ENCODE results near the gene FAM107A. TPM values are rescaled to one million over a fixed set of nuclear protein-coding genes. Genes with fewer than 3 reads are reported as not detected.
A peak's percentile ranks its signal among the peaks of the same experiment; 100 is the strongest.

The FAM107A gene
- total RNA-seq, 6 experiments from 2014 or later = 0.11 to 0.22 (median 0.12) TPM; not detected in 2

- peak overlapping the region; percentile 78; the same call in 1 of the 2 replicates for H3K4me3 Mint-ChIP-seq
- H3K9me3 Mint-ChIP-seq = no peaks in the 10 kb centered on the region
- peaks cover 3% of the 10 kb centered on the region for H3K27me3 Mint-ChIP-seq (ENCODE audit: insufficient read depth)
- peak; percentile 4; the same call in 1 of the 2 replicates for TF ChIP-seq CTCF (IDR thresholded peaks at IDR 0.05)
- no peaks in the 10 kb centered on the region for H3K36me3 Mint-ChIP-seq (ENCODE audit: low read depth)
- H3K4me1 Mint-ChIP-seq (ENCODE audit: low read depth) = peaks cover 35% of the 10 kb centered on the region
- no peak for DNase-seq
- no peak overlapping the region for H3K27ac Mint-ChIP-seq
These were observed 41.4 kb downstream of the FAM107A start for GRCh38 chr3:58535531-58536500.

GRCh38 chr3:58534592-58535494 lies 42.3 kb downstream of the FAM107A start:
- Mint-ChIP-seq H3K36me3 (ENCODE audit: low read depth) (no peaks in the 10 kb centered on the region), H3K4me3 (no peak overlapping the region)

GRCh38 chr3:58532794-58533220 lies 44.4 kb downstream of the FAM107A start:
- H3K4me3 Mint-ChIP-seq = no peak overlapping the region
- H3K27ac Mint-ChIP-seq = peak overlapping the region; percentile 13; the same call in 1 of the 2 replicates
- H3K9me3 Mint-ChIP-seq = no peaks in the 10 kb centered on the region
- peak; percentile 96 for TF ChIP-seq CTCF (IDR thresholded peaks at IDR 0.05)
- H3K4me1 Mint-ChIP-seq (ENCODE audit: low read depth) = peaks cover 43% of the 10 kb centered on the region
- no peaks in the 10 kb centered on the region for H3K36me3 Mint-ChIP-seq (ENCODE audit: low read depth)
- peaks cover 3% of the 10 kb centered on the region for H3K27me3 Mint-ChIP-seq (ENCODE audit: insufficient read depth)
- peak; percentile 54 for DNase-seq

More at GRCh38 chr3:58534592-58535494, 42.3 kb downstream of the FAM107A start:
- peaks cover 35% of the 10 kb centered on the region for H3K4me1 Mint-ChIP-seq (ENCODE audit: low read depth)
- no peaks in the 10 kb centered on the region for H3K9me3 Mint-ChIP-seq
- peaks cover 3% of the 10 kb centered on the region for H3K27me3 Mint-ChIP-seq (ENCODE audit: insufficient read depth)
- TF ChIP-seq CTCF (IDR thresholded peaks at IDR 0.05) = no peak
- no peak for DNase-seq
- no peak overlapping the region for H3K27ac Mint-ChIP-seq

GRCh38 chr3:58531956-58532355 lies 45.2 kb downstream of the FAM107A start:
- Mint-ChIP-seq H3K9me3 (no peaks in the 10 kb centered on the region), H3K36me3 (ENCODE audit: low read depth) (peaks cover 2% of the 10 kb centered on the region), H3K4me1 (ENCODE audit: low read depth) (peaks cover 36% of the 10 kb centered on the region), H3K27me3 (ENCODE audit: insufficient read depth) (no peaks in the 10 kb centered on the region; the same call in 1 of the 2 replicates), H3K4me3 (no peak overlapping the region), H3K27ac (no peak overlapping the region)
- peak; percentile 27 for DNase-seq
- TF ChIP-seq CTCF (IDR thresholded peaks at IDR 0.05) = peak; percentile 61; the same call in 1 of the 2 replicates

- Mint-ChIP-seq H3K9me3 (no peaks in the 10 kb centered on the region), H3K27ac (no peak overlapping the region), H3K4me3 (no peak overlapping the region), H3K4me1 (ENCODE audit: low read depth) (peaks cover 36% of the 10 kb centered on the region), H3K36me3 (ENCODE audit: low read depth) (peaks cover 5% of the 10 kb centered on the region), H3K27me3 (ENCODE audit: insufficient read depth) (no peaks in the 10 kb centered on the region; the same call in 1 of the 2 replicates)
- TF ChIP-seq CTCF (IDR thresholded peaks at IDR 0.05) = no peak
- no peak for DNase-seq
These were observed 45.6 kb downstream of the FAM107A start for GRCh38 chr3:58531555-58531954.
